GM12878 (cell line): ENCODE measurements around the gene ASIC2.

Source experiments
- ATF7 ChIP-seq: fragments of 450-650 bp; IDR thresholded peaks from 2 replicates; pipeline ENCODE4 v1.6.1; 2016; ENCODE audit warnings: low read depth, mild to moderate bottlenecking
- CTCF ChIP-seq, 3 experiments: IDR thresholded peaks in 2 of 3; conservative IDR thresholded peaks in 1 of 3; 2 replicates each; pipeline ENCODE4 v1.5.1; 2011; ENCODE audit warnings: low read depth in 3 of 3, low read length in 3 of 3, mild to moderate bottlenecking in 3 of 3, control low read depth in 2 of 3, moderate library complexity in 2 of 3, inconsistent platforms in 1 of 3, mixed read lengths in 1 of 3; ENCODE audit not compliant: control insufficient read depth in 2 of 3, insufficient read depth in 1 of 3; ENCODE audit errors: extremely low read depth in 1 of 3
- HSF1 ChIP-seq: fragments of 150-350 bp; IDR thresholded peaks from 2 replicates; pipeline ENCODE4 v1.6.1; 2014; ENCODE audit warnings: mild to moderate bottlenecking, low read depth, low read length
- MAX ChIP-seq: IDR thresholded peaks from 2 replicates; pipeline ENCODE4 v1.6.1; 2012; ENCODE audit warnings: low read depth, low read length, improper control_type of control experiment
- POLR2A ChIP-seq: IDR thresholded peaks from 2 replicates; pipeline ENCODE4 v1.6.1; 2011; ENCODE audit warnings: low read depth, mild to moderate bottlenecking, low read length
- SMC3 ChIP-seq: IDR thresholded peaks from 2 replicates; pipeline ENCODE4 v1.6.1; 2011; ENCODE audit warnings: low read length, improper control_type of control experiment, borderline replicate concordance
- SUZ12 ChIP-seq: fragments of 200-600 bp; sonication (generic); IDR thresholded peaks from one replicate; pipeline ENCODE4 v1.6.1; 2018; ENCODE audit warnings: antibody characterized with exemption, mild to moderate bottlenecking; ENCODE audit not compliant: unreplicated experiment

DNA sequence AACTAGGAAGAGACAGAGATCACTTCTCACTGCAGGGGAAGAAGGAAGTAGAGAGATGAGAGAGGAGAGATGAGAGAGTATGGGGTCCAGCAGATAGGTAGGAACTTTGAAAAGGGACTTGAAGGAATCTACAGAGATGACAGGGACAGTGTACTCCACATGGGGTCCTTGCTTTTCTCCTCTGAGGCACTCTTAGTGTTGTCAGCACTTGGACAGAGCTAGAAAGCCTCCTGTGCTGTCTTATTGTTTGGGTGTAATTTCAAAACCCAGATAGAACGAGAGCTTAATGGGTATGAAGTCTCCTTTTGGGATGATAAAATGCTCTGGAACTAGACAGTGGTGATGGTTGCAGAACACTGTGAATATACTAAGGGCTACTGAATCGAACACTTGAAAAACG lies 65.2 kb downstream of the ASIC2 start:
- TF ChIP-seq SMC3 (no peak), SUZ12 (no peak), ATF7 (no peak), MAX (no peak), POLR2A (no peak), CTCF (IDR thresholded peaks at IDR 0.05 in 2 of 3, conservative IDR thresholded peaks at IDR 0.05 in 1 of 3; ENCODE audit: control insufficient read depth in 2 of 3, extremely low read depth in 1 of 3, insufficient read depth in 1 of 3, low read depth in 3 of 3, low read length in 3 of 3) (no peak), HSF1 (no peak)
